ENCODE data around the gene RFTN1. TPM values are rescaled to one million over a fixed set of nuclear protein-coding genes. Genes with fewer than 3 reads are reported as not detected.
A peak's percentile ranks its signal among the peaks of the same experiment; 100 is the strongest.
"Not testable (repeated sequence)": the region's sequence is repeated elsewhere in the genome, so short reads cannot be mapped to it uniquely, and the experiment has no call there.

The RFTN1 gene
- total RNA-seq, 1 experiment from 2014 or later: 21.3 TPM

DNA sequence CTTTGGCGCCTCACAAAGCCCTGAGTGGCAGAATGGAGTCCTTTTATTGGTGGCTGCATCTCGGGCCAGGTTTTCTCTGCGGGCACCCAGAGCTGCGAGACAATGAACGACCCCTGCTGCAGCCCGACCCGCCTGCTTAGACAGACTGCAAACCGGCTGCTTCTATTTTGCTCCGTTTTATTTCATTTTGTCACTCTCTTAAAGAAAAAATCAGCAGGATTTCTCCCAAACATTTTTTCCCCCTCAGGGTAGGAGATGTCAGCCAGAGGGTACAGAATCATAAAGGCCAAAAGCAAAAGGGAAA lies 183.7 kb downstream of the RFTN1 start:
- in situ Hi-C loops (cut with HindIII; ENCODE audit: low sequenced_read_pairs): no loop called here
- DNase-seq (ENCODE audit: low spot score): no peak

DNA sequence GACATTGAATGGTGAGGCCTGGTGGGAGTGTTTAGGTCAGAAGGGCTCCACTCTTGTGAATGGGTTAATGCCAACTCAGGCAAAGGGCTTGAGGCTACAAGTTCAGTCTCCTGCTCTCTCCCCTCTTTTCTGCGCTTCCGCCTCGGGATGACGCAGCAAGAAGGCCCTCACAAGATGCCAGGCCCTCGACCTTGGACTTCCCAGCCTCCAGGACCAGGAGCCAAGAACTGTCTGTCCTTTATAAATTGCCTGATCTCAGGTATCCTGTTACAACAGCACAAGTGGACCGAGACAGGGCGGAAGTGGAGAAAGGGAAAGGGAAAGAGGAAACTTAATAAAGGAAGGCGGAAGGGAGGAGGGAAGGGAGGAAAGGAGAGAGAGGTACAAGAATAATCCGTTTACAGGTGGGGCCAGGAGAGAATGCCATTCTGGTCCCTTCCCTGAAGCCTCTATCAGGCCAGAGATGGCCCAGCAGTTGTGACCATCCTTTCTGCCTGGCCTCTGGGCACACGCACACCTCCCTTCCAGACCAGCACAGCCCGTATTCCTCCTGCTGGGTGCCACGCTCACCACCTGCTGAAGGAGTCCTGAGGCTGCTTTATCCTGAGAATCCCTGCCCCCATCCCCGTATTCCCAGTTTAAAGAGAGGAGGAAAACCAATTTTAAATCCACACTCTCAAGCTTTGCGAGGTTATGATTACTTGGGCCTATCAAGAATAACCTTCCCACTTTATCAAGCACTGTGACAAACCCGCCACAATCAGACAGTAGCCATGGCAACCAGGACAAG lies 184.3 kb downstream of the RFTN1 start:
- in situ Hi-C loops (cut with HindIII; ENCODE audit: low sequenced_read_pairs): no loop called here
- peak; percentile 73 for DNase-seq (ENCODE audit: low spot score)

DNA sequence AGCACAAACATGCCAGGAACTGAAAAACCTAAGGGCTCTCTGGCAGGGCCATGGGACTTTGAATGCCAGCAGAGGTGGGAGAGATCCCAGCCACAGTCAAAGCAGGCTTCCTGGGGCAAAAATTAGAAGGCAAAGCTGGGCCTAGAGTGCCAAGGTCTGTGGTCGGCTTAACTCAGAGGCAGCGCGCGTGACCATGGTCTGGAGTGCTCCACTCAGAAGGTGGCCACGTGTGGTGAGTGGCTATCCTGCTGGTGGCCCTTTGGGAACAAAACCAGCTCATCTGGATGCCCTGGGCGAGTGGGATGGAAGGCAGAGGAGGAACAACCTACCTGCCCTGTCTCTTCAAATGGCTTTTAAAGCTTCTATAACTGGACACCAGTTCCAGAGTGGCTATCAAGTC lies 185.4 kb downstream of the RFTN1 start:
- in situ Hi-C loops (cut with HindIII; ENCODE audit: low sequenced_read_pairs): no loop called here
- DNase-seq (ENCODE audit: low spot score): no peak

DNA sequence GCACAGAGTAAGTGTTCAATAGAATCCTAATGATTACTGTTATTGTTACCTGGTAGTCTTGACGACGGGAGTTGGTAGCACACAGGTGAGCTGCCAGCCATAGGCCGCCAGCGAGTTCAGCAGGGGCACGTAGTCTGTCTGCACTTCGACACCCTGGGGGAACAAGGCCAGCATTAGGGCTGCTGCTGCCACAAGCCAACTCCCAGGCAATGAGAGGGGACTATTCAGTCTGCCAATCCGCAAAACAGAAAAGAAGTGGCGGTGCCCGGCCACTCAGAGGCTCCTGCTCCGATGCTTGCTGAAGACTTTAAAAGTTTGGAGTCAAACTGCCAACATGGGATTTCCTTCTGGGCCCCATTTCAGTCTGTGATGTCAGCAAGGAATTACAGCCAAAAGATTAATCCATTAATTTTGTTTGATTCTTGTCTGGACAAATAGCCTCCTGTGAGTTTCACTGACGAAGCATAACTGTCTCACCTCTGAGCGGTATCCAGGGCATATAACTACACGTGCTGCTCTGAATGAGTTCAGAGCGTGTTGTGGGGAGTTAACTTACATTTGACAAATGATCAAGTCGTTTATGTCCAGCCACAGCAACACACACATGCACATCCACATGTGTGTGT lies 186.7 kb downstream of the RFTN1 start:
- in situ Hi-C loops (cut with HindIII; ENCODE audit: low sequenced_read_pairs): no loop called here

DNA sequence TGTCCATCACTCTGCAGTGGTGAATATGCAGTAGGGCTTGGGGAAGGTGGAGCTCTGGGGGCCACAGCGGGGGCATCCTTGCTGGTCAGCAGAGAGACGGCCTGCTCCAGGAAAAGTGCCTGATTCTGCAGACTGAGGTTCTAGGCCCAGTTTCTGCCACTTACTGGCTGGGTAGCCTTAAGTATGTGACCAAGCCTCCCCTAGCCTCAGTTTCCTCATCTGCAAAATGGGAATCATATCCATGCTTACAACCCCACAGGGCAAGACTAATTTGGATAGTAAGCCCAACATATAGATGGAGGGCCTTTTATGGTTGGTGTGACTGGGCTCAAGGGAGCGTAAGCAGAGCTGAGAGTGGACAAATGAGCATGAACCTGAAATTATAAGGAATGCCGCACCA lies 187.6 kb downstream of the RFTN1 start:
- DNase-seq (ENCODE audit: low spot score): no peak
- in situ Hi-C loops (cut with HindIII; ENCODE audit: low sequenced_read_pairs): no loop called here

More for the DNA sequence above, 186.7 kb downstream of the RFTN1 start:
- DNase-seq (ENCODE audit: low spot score): no peak

DNA sequence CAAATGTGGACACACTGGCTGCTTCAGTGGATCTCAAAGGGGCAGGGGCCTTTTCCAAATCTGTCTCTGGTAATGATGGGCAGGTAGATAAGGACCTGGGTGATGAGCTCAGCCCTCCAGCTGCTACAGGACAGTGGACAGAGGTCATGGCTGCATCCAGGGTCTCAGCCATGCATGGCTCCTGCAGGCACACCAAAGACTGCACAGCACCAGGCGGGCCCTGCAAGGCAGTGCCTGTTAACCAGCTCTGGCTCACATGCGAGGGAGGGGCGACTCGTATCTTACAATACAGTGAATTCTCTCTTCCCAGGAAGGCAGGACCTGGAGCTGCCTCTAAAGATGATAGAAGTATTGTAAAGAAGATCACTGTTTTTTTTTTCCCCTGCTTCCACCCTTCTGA lies 189.8 kb downstream of the RFTN1 start:
- no peak for DNase-seq (ENCODE audit: low spot score)
- in situ Hi-C loops (cut with HindIII; ENCODE audit: low sequenced_read_pairs): no loop called here

DNA sequence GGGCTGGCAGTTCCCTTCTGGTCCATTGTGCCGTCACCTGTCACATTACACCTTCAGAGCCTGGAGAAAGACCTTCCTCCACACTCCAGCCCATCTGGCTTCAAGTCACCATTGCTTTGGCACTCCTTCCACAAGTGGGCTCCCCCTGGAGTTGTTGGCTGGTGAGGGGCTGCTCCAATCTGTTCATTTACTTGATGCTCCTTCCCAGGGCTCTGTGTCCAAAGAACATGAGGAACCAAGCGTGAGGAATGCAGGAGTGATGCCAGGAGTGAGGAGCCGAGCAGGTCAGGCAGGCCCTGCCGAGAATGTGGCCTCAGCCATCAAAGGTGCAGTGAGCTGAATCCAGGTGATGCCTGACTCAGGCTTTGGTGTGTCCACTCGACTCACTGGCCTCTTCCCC lies 191.3 kb downstream of the RFTN1 start:
- in situ Hi-C loops (cut with HindIII; ENCODE audit: low sequenced_read_pairs): no loop called here
- DNase-seq (ENCODE audit: low spot score): peak; percentile 98

DNA sequence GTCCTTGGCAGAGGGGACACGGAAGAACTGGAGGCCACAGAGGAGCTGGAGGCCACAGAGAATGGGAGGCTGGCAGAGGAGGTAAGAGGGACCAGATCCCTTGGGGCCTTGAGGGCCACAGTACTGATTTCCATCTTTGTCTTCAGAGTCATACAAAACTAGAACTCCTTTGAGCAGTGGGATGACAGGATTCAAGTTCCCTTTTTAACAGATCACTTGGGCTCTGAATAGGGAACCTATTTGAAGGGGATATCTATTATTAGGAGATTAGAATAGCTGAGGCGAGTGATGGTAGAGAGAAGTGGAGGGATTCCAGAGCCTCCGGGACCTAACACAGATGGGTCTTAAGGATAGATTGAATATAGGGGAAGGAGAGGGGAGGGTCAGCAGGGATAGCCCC lies 192.8 kb downstream of the RFTN1 start:
- DNase-seq (ENCODE audit: low spot score): no peak
- in situ Hi-C loops (cut with HindIII; ENCODE audit: low sequenced_read_pairs): no loop called here

DNA sequence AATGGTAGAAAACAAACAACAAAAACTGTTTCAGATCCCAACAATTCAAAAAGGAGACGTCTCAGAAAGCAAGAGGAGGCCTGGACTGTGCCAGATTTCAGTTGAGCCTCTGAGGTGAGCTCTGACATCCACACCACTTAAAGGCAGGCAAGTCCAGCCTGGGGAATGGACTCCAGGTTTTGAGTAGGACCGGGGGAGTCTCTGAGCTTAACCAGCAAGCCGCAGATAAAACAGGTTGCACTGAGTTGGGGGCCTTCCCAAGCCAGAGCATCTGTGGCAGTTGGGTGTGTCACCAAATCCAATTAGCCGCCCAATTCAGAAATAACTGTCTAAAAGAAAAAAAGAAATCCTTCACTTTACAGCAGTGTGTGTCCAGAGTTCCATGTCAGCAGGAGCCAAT lies 193.8 kb downstream of the RFTN1 start:
- peak; percentile 32 for DNase-seq (ENCODE audit: low spot score)
- in situ Hi-C loops (cut with HindIII; ENCODE audit: low sequenced_read_pairs): no loop called here

DNA sequence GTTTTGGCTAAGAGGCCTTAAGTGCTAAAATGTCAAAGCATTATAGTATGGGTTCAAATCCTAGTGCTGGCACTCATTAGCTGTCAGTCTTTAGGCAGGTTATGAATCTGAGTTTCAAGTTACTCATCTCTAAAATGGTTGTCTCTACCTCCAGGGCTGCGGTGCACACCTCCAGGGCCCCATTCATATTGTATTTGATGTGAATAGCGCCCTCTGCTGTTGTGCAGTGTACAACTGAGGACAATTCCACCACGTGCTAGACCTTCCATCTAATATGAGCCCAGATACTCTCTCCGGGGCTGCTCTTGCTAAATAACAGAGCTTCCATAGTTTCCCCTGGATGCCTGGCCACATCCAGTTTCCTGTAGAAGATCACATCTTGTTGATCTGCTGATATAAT lies 194.2 kb downstream of the RFTN1 start:
- peak; percentile 17 for DNase-seq (ENCODE audit: low spot score)
- in situ Hi-C loops (cut with HindIII; ENCODE audit: low sequenced_read_pairs): no loop called here

DNA sequence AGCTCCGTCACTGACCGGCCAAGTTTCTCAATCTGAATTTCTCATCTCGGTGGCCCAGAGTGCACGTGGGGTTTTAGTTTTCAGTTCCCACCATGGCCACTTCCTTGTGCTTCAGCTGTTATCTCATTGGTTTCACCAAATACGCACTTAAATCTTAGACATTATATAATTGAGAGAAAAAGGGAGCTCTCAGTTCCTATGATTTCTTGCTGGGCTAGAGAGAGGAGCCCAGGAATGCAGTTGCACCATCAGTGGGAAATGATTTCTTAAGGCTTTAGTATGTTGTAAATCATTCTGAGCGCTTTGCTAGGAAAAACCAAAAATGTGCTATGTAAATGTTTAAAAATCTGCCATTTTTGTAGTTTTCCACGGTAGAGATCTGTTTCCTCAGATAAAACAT lies 195.3 kb downstream of the RFTN1 start:
- no peak for DNase-seq (ENCODE audit: low spot score)
- in situ Hi-C loops (cut with HindIII; ENCODE audit: low sequenced_read_pairs): no loop called here

DNA sequence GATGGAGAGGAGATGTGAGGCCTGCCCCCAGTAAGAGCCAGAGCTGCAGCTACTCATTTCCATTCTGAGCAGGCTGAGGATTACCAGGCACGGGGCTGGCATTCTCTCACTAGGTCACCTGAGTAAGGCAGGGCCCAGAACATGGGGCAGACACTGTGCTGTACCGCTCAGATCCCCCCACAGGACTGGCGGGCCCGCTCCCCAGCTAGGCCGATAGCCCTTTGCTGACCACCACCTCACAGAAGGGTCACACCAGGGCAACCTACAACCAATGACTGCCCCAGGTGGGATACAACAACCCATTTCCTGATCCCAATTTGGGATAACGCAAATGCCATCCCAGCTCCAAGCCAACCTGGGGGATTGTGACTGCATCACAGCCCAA lies 195.9 kb downstream of the RFTN1 start:
- no peak for DNase-seq (ENCODE audit: low spot score)
- in situ Hi-C loops (cut with HindIII; ENCODE audit: low sequenced_read_pairs): no loop called here

DNA sequence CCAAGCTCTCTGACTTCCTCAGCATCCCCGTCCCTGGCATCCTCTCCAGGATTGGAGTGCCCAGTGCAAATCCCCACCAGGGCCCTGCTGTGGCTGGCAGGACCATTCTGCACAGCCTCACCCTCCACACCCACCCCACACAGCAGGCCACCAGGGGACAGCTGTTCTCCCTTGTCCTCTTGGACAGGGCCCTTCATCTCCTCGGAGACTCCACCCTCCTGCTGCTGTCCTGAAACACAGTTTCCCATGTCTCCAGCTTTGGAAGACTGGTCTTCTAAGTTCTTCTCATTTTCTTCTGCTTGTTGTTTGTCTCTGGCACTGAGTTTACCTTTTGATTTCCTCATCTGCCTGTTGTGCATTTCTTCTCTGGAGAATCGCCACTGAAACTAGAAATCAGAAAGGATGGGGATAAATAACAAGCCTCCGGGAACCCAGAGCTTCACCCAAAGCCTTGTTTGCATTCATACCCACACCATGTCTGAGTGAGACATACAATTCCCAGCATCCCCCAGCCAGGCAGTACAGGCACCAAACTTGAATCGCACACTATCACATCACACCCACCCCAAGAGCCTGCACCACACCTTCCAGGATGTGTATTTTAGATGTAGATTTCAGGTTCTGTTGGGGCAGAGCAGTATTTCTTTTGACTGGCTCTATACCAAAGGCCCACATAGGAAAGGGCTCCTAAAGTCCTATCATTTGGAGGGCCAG lies 196.5 kb downstream of the RFTN1 start:
- in situ Hi-C loops (cut with HindIII; ENCODE audit: low sequenced_read_pairs): no loop called here
- no peak for DNase-seq (ENCODE audit: low spot score)

DNA sequence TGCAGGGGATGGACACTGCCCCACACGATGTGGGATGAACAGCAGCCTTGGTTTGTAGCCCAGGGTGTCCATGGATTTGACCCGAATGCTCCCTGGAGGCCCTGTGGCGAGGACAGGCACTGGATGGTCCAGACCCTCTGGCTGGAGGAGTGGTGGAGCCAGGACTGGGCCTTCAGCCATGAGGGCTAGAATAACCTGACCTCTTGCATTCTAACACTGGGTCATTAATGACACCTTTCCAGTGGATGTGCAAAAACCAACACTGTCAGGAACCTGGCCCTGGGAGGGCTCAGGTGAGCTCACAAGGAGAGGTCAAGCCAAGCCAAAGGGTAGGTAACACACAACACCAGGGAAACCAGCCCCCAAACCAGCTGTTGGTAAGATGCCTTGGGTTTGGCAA lies 197.1 kb downstream of the RFTN1 start:
- DNase-seq (ENCODE audit: low spot score): no peak
- in situ Hi-C loops (cut with HindIII; ENCODE audit: low sequenced_read_pairs): no loop called here

DNA sequence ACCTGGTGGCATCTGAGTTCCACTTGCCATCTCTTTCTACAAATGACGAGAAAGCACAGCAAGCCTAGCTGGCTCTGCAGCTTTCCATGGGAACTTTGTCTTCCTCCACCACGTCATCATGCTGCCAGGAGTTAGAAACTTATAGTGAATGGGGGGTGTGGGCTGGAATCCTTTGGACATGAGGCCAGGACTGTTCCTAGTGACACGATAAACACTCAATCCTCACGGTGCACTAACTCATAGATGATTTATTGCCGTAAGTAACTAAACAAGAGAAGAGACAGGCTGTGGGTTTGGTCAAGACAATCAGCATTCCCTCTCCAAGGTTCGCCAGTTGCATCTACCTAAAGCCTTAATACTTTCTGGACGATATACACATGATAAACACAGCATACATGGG lies 197.9 kb downstream of the RFTN1 start:
- in situ Hi-C loops (cut with HindIII; ENCODE audit: low sequenced_read_pairs): no loop called here
- no peak for DNase-seq (ENCODE audit: low spot score)

DNA sequence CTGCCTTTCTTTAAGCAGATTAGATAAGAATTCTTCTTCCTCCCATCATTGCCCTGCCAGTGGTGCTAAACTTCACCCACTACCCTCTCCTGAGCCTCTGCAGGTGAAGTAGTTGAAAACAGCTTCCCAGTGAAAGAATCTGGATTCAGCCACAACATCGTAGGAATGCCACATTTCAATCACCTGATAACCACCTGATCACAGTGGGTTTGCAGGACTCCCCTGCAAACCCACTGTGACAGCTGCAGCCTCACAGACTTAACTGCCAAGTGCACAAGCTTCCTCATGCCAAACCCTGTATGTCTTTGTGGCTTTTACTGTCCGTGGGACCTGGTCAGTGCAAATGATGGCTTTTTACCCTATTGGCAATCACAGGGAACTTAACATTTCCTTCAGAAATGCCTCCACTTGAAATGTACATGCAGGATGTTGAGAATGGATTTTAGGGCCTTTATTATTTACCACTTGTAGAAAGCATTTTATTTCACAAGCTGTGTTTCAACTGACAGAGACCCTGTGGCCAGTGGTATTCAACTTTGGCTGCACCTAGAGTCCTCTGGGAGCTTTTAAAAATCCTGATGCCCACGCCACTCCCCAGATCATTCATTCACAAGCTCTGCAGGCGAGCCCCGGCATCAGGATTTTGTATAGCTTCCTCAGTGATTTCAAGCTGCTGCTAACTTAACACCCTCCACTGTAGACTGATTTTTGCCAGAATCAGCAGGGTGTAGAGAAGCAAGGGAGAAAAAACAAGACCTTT lies 199.4 kb downstream of the RFTN1 start:
- in situ Hi-C loops (cut with HindIII; ENCODE audit: low sequenced_read_pairs): no loop called here
- no peak for DNase-seq (ENCODE audit: low spot score)

DNA sequence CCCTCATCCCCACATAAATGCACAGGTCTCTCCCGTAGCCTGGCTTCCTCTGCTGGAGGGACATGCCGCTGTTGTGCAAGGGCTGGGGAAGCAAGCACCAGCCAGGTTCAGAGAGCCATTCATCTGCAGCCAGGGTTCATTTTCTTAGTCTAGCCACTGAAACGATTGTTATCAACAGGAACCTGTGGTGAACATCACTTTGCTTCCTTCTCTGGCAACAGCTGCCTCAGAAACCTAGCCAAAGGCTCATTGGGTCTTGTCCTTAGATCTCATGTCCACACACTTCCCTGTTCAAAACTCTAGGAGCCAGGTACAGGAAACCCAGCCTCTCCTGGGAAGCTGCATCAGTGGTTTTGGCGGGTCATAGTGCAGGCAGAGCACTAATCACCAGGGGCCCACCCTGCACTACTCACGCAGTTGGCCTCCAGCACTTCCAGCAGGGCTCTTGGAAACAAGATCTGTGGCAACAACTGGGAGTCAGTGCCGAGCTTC lies 201.5 kb downstream of the RFTN1 start:
- DNase-seq (ENCODE audit: low spot score): no peak
- in situ Hi-C loops (cut with HindIII; ENCODE audit: low sequenced_read_pairs): no loop called here

DNA sequence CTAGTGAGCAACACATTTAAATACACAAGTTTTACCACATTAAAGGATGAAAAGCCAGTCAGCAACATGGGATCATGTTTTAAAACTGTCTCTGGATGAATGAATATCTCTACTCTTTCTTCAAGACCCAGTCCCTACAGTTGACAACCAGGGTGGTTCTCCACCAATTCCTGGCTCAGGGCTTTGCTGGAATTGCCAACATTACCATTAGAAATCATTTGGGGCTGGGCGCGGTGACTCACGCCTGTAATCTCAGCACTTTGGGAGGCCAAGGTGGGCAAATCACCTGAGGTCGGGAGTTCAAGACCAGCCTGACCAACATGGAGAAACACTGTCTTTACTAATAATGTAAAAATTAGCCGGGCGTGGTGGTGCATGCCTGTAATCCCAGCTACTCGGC lies 203.0 kb downstream of the RFTN1 start:
- in situ Hi-C loops (cut with HindIII; ENCODE audit: low sequenced_read_pairs); DNase-seq (ENCODE audit: low spot score): not testable (repeated sequence)

DNA sequence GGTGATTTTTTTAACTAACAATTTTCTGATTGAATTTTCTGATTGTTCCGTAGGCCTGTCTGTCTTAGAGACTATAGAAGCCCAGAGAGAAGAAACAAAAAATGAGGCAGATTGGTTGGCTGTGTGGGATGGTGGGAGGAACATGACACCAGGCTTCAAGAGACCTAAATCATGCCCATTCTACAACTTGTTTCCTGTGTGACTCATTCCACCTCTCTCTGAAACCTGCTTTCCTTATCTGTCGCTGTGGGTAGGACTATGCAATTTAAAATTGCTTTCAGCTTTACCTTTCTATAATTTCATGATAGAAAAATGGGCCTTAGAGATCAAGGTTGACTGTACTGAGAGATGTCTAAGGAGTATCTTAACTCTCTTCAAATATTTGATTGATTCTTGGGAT lies 203.9 kb downstream of the RFTN1 start:
- no peak for DNase-seq (ENCODE audit: low spot score)
- in situ Hi-C loops (cut with HindIII; ENCODE audit: low sequenced_read_pairs): no loop called here

DNA sequence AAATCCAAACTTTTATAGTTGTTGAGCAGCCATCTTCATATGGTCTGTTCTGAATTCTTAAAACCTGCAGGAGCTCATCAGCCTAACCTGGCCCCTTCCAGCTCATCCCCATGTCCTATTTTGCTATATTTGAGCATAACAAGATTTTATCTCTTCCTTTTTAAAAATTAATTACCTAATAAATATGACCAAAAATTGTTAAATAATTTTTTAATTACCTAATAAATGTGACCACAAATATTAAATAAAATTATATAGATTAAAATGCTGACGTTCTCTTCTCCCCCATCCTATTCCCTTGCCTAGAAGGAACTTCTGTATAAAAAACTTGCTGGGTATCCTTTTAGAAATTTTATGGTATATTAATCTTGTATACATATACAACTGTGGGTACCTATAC lies 204.8 kb downstream of the RFTN1 start:
- in situ Hi-C loops (cut with HindIII; ENCODE audit: low sequenced_read_pairs): no loop called here
- no peak for DNase-seq (ENCODE audit: low spot score)
